PC-3 (cell line): ENCODE data around the gene ZNF277.

Experiments
- CTCF ChIP-seq: fragments of 300-600 bp; sonication (generic); conservative IDR thresholded peaks from 2 replicates; pipeline ENCODE4 v1.5.1; 2017; ENCODE audit warnings: antibody characterized with exemption, low read depth, mild to moderate bottlenecking, low read length
- EZH2 ChIP-seq: fragments of 300-600 bp; sonication (generic); IDR thresholded peaks from one replicate; pipeline ENCODE4 v1.6.1; 2017; ENCODE audit warnings: antibody characterized with exemption, mild to moderate bottlenecking, low read length; ENCODE audit not compliant: unreplicated experiment
- EZH2phosphoT487 ChIP-seq: fragments of 300-600 bp; sonication (generic); IDR thresholded peaks from 2 replicates; pipeline ENCODE4 v1.6.1; 2018; ENCODE audit warnings: mild to moderate bottlenecking, antibody characterized with exemption, low read length, borderline replicate concordance

GRCh38 chr7:112252141-112252540 lies 45.6 kb downstream of the ZNF277 start:
- TF ChIP-seq EZH2: no peak
- no peak for TF ChIP-seq CTCF
- TF ChIP-seq EZH2phosphoT487: no peak
